Calu3 (cell line): ENCODE measurements around the gene ATP1B3. TPM values are rescaled to one million over a fixed set of nuclear protein-coding genes. Genes with fewer than 3 reads are reported as not detected.

Source experiments
- BruUV-seq: library from RNA; stranded (reverse); fragments of 400-500 nt; replicated peaks from 2 replicates; lab custom pipeline; 2021; lab: Mats Ljungman, UMichigan
- CTCF ChIA-PET: fragments of 300-600 bp; sonication (Branson Sonifier 250); formaldehyde crosslinking; loops from one replicate; lab custom pipeline; 2022; ENCODE audit warnings: antibody characterized with exemption; lab: Charles Lee
- DNase-seq: peaks from one replicate; pipeline ENCODE4 v3.0.0; 2022
- H3K27ac Mint-ChIP-seq: one replicate; pipeline ENCODE4 v1.8.0; 2022; ENCODE audit warnings: mixed read lengths; ENCODE audit not compliant: unreplicated experiment
- H3K27me3 Mint-ChIP-seq: one replicate; pipeline ENCODE4 v1.8.0; 2022; ENCODE audit warnings: mixed read lengths; ENCODE audit not compliant: unreplicated experiment
- H3K36me3 Mint-ChIP-seq: one replicate; pipeline ENCODE4 v1.8.0; 2022; ENCODE audit warnings: mild to moderate bottlenecking, moderate library complexity, mixed read lengths; ENCODE audit not compliant: insufficient read depth, unreplicated experiment
- H3K4me1 Mint-ChIP-seq: one replicate; pipeline ENCODE4 v1.8.0; 2022; ENCODE audit warnings: mild to moderate bottlenecking, low read depth, mixed read lengths; ENCODE audit not compliant: unreplicated experiment
- H3K4me3 Mint-ChIP-seq: one replicate; pipeline ENCODE4 v1.8.0; 2022; ENCODE audit warnings: mild to moderate bottlenecking, low read depth, moderate library complexity, mixed read lengths; ENCODE audit not compliant: unreplicated experiment
- H3K9me3 Mint-ChIP-seq: one replicate; pipeline ENCODE4 v1.8.0; 2022; ENCODE audit warnings: low read depth, mixed read lengths; ENCODE audit not compliant: unreplicated experiment
- CTCF ChIP-seq: fragments of 200-600 bp; IDR thresholded peaks from one replicate; pipeline ENCODE4 v1.8.0; 2022; ENCODE audit warnings: antibody characterized with exemption; ENCODE audit not compliant: unreplicated experiment
- intact Hi-C: fragments of 100-400 bp; cut with micrococcal nuclease; formaldehyde crosslinking; loops from one replicate; pipeline ENCODE4 v1.10.0; 2022; ENCODE audit not compliant: unreplicated experiment
- total RNA-seq: library from RNA; stranded (reverse); gene quantifications from 2 replicates; pipeline ENCODE4 v1.2.3, GENCODE V29; 2022

The ATP1B3 gene
- total RNA-seq, 1 experiment from 2014 or later = 157 TPM

GRCh38 chr3:141865101-141865500, 11.3 kb upstream of the ATP1B3 start:
- peaks cover 11% of the 10 kb centered on the region for H3K4me1 Mint-ChIP-seq
- BruUV-seq = no TSS peak
- intact Hi-C loops = no loop called here
- no peaks in the 10 kb centered on the region for H3K36me3 Mint-ChIP-seq
- CTCF ChIA-PET = interaction anchor here (0.7 to 1.0 kb wide), 2 partner anchors 10 to 82 kb away, joined by 3 to 11 read pairs; no protein-coding TSS in a partner anchor
- TF ChIP-seq CTCF = no peak
- H3K9me3 Mint-ChIP-seq = no peaks in the 10 kb centered on the region
- DNase-seq = no peak
- no peak overlapping the region for H3K27ac Mint-ChIP-seq
- no peak overlapping the region for H3K4me3 Mint-ChIP-seq
- H3K27me3 Mint-ChIP-seq = no peaks in the 10 kb centered on the region

GRCh38 chr3:141870091-141870687, 6.3 kb upstream of the ATP1B3 start:
- Mint-ChIP-seq H3K4me3 (no peak overlapping the region), H3K36me3 (peaks cover 8% of the 10 kb centered on the region), H3K27me3 (no peaks in the 10 kb centered on the region), H3K27ac (no peak overlapping the region), H3K4me1 (peaks cover 3% of the 10 kb centered on the region), H3K9me3 (no peaks in the 10 kb centered on the region)
- CTCF ChIA-PET = interaction anchor here (0.5 to 0.9 kb wide), 3 partner anchors 10 to 1634 kb away, joined by 3 to 6 read pairs (median 3); no protein-coding TSS in a partner anchor
- intact Hi-C loops = loop anchor here (10.0 kb wide), 1 partner anchor 575 kb away; no protein-coding TSS in a partner anchor
- no peak for TF ChIP-seq CTCF
- BruUV-seq = no TSS peak
- DNase-seq = no peak

- TF ChIP-seq CTCF = peak; percentile 94
- CTCF ChIA-PET = interaction anchor here (0.6 to 1.8 kb wide), 7 partner anchors 11 to 230 kb away, joined by 3 to 12 read pairs (median 3); partner anchors contain the start of gene RNF7
- Mint-ChIP-seq H3K4me3 (peak overlapping the region; percentile 99), H3K27ac (peak overlapping the region; percentile 81), H3K27me3 (no peaks in the 10 kb centered on the region), H3K4me1 (peaks cover 36% of the 10 kb centered on the region), H3K9me3 (no peaks in the 10 kb centered on the region), H3K36me3 (peaks cover 43% of the 10 kb centered on the region)
- BruUV-seq = no TSS peak
- intact Hi-C loops = loop anchor here (1.0 to 10.0 kb wide), 3 partner anchors 136 to 581 kb away; no protein-coding TSS in a partner anchor
- peak; percentile 95 for DNase-seq
Observed at GRCh38 chr3:141875374-141875892, 1.0 kb upstream of the ATP1B3 start.

GRCh38 chr3:141875893-141876380, 506 bp upstream of the ATP1B3 start:
- intact Hi-C loops = loop anchor here (1.0 to 10.0 kb wide), 3 partner anchors 137 to 581 kb away; no protein-coding TSS in a partner anchor
- DNase-seq = no peak
- TSS peak; percentile 80 for BruUV-seq
- H3K27ac Mint-ChIP-seq = peak overlapping the region; percentile 81
- peaks cover 43% of the 10 kb centered on the region for H3K36me3 Mint-ChIP-seq
- peak overlapping the region; percentile 99 for H3K4me3 Mint-ChIP-seq
- no peaks in the 10 kb centered on the region for H3K9me3 Mint-ChIP-seq
- peaks cover 36% of the 10 kb centered on the region for H3K4me1 Mint-ChIP-seq
- CTCF ChIA-PET = interaction anchor here (0.8 to 1.6 kb wide), 3 partner anchors 31 to 137 kb away, joined by 3 to 12 read pairs (median 3); partner anchors contain the start of gene RNF7
- no peak for TF ChIP-seq CTCF
- H3K27me3 Mint-ChIP-seq = no peaks in the 10 kb centered on the region
